GM12878 (cell line): ENCODE results near the gene GFRA4. TPM values are rescaled to one million over a fixed set of nuclear protein-coding genes. Genes with fewer than 3 reads are reported as not detected.

Source experiments
- ATAC-seq: fragments of 200-7000 bp; cut with Tn5 transposase; 3 replicates; pipeline ENCODE4 v1.9.1; 2020; ENCODE audit warnings: mild to moderate bottlenecking, moderate library complexity
- BruUV-seq: library from RNA; stranded (reverse); fragments of 400-500 nt; replicated peaks from 2 replicates; lab custom pipeline; 2021; lab: Mats Ljungman, UMichigan
- CTCF ChIA-PET: fragments of 300-600 bp; sonication (Branson Sonifier 250); formaldehyde crosslinking; extraction: SDS; loops from one replicate; lab custom pipeline; 2021; ENCODE audit warnings: inconsistent platforms; lab: Yijun Ruan, JAX
- POLR2A ChIA-PET: fragments of 350-600 bp; formaldehyde crosslinking; extraction: SDS; loops from one replicate; lab custom pipeline; 2021; ENCODE audit warnings: inconsistent platforms; lab: Charles Lee
- RAD21 ChIA-PET: fragments of 300-600 bp; sonication (Branson Sonifier 250); formaldehyde crosslinking; loops from one replicate; lab custom pipeline; 2023; ENCODE audit warnings: antibody characterized with exemption; ENCODE audit not compliant: unreplicated experiment; lab: Charles Lee
- SMC1A ChIA-PET: fragments of 300-600 bp; sonication (Branson Sonifier 250); formaldehyde crosslinking; loops from one replicate; lab custom pipeline; 2023; ENCODE audit not compliant: unreplicated experiment, uncharacterized antibody; lab: Charles Lee
- DNase-seq: peaks from one replicate; pipeline ENCODE4 v3.0.0-alpha.2; 2011; ENCODE audit warnings: low read depth, low spot score
- FAIRE-seq: peaks from 3 replicates; lab custom pipeline; 2011; peaks lifted over from hg19 to GRCh38; lab: Jason Lieb, UNC
- H2AFZ ChIP-seq: 2 replicates; pipeline ENCODE4 v1.6.0; 2011; ENCODE audit warnings: low read depth, low read length, control low read depth; ENCODE audit not compliant: control insufficient read depth
- H3K27ac ChIP-seq: 2 replicates; pipeline ENCODE4 v1.5.1; 2011; ENCODE audit warnings: control low read depth; ENCODE audit not compliant: control insufficient read depth, insufficient read depth
- H3K27me3 ChIP-seq, 2 experiments: replicated peaks in 1 of 2; 2 replicates each; pipeline versions ENCODE4 v1.6.0 to v1.6.1; 2011; ENCODE audit warnings: low read length in 1 of 2; ENCODE audit not compliant: control insufficient read depth in 2 of 2, insufficient read depth in 2 of 2
- H3K36me3 ChIP-seq, 2 experiments: 2 replicates each; pipeline ENCODE4 v1.5.1; 2011; ENCODE audit warnings: low read length in 1 of 2; ENCODE audit not compliant: control insufficient read depth in 2 of 2, insufficient read depth in 2 of 2
- H3K4me1 ChIP-seq: 2 replicates; pipeline ENCODE4 v1.6.1; 2011; ENCODE audit warnings: mild to moderate bottlenecking, low read length, moderate library complexity, mixed read lengths; ENCODE audit not compliant: control insufficient read depth, insufficient read depth
- H3K4me2 ChIP-seq: 2 replicates; pipeline ENCODE4 v1.6.0; 2011; ENCODE audit warnings: control low read depth; ENCODE audit not compliant: control insufficient read depth, insufficient read depth
- H3K4me3 ChIP-seq: fragments of 200-600 bp; sonication (generic); 2 replicates; pipeline ENCODE4 v1.5.1; 2016
- H3K79me2 ChIP-seq: 2 replicates; pipeline ENCODE4 v1.6.0; 2011; ENCODE audit warnings: low read length; ENCODE audit not compliant: control insufficient read depth, insufficient read depth
- H3K9ac ChIP-seq: 2 replicates; pipeline ENCODE4 v1.8.0; 2011; ENCODE audit warnings: low read length, control low read depth, mixed read lengths; ENCODE audit not compliant: control insufficient read depth, insufficient read depth
- H3K9me3 ChIP-seq: replicated peaks from 3 replicates; pipeline ENCODE4 v1.5.1; 2011; ENCODE audit warnings: mild to moderate bottlenecking, low read length; ENCODE audit not compliant: control insufficient read depth, insufficient read depth
- H4K20me1 ChIP-seq: 2 replicates; pipeline ENCODE4 v1.6.0; 2011; ENCODE audit not compliant: control insufficient read depth, insufficient read depth
- ATF3 ChIP-seq: IDR thresholded peaks from 2 replicates; pipeline ENCODE4 v1.6.1; 2011; ENCODE audit warnings: low read depth, mild to moderate bottlenecking, low read length, moderate library complexity, borderline replicate concordance; ENCODE audit errors: extremely low read depth
- CBFB ChIP-seq: IDR thresholded peaks from 2 replicates; pipeline ENCODE4 v1.6.1; 2016; ENCODE audit warnings: antibody characterized with exemption, low read depth
- E2F4 ChIP-seq: IDR thresholded peaks from 2 replicates; pipeline ENCODE4 v1.6.1; 2012; ENCODE audit warnings: low read depth, low read length, improper control_type of control experiment
- IKZF1 ChIP-seq: fragments of 450-650 bp; conservative IDR thresholded peaks from 2 replicates; pipeline ENCODE4 v1.6.1; 2017; ENCODE audit warnings: antibody characterized with exemption, mild to moderate bottlenecking
- MAX ChIP-seq: IDR thresholded peaks from 2 replicates; pipeline ENCODE4 v1.6.1; 2012; ENCODE audit warnings: low read depth, low read length, improper control_type of control experiment
- PAX8 ChIP-seq: fragments of 450-650 bp; IDR thresholded peaks from 2 replicates; pipeline ENCODE4 v1.6.1; 2017; ENCODE audit warnings: mild to moderate bottlenecking, moderate library complexity
- RELA ChIP-seq: fragments of 450-650 bp; IDR thresholded peaks from 2 replicates; pipeline ENCODE4 v1.8.0; 2014; ENCODE audit warnings: borderline replicate concordance; ENCODE audit not compliant: partially characterized antibody
- TBL1XR1 ChIP-seq: IDR thresholded peaks from 2 replicates; pipeline ENCODE4 v1.6.1; 2012; ENCODE audit warnings: low read depth, low read length, improper control_type of control experiment
- TCF7 ChIP-seq: IDR thresholded peaks from 2 replicates; pipeline ENCODE4 v1.6.1; 2014; ENCODE audit warnings: antibody characterized with exemption, borderline replicate concordance
- YY1 ChIP-seq: IDR thresholded peaks from 2 replicates; pipeline ENCODE4 v1.6.1; 2011; ENCODE audit warnings: low read depth, mild to moderate bottlenecking, low read length
- WGBS: methylation state at CpG from one replicate; pipeline ENCODE4 v1.1.6; 2016; ENCODE audit warnings: low lambda C conversion rate; ENCODE audit not compliant: insufficient replicate concordance, insufficient coverage; ENCODE audit errors: missing lambda C conversion rate; 5-methylcytosine and 5-hydroxymethylcytosine counted together
- in situ Hi-C: fragments of 300-500 bp; cut with MboI; formaldehyde crosslinking; loops from 9 replicates; pipeline ENCODE4 v1.14.3; 2018; ENCODE audit warnings: mixed read lengths
- intact Hi-C: fragments of 100-400 bp; cut with micrococcal nuclease; formaldehyde crosslinking; loops from one replicate; pipeline ENCODE4 v1.14.2; 2022; ENCODE audit not compliant: unreplicated experiment
- polyA plus RNA-seq, 11 experiments: library from polyadenylated mRNA; depleted of rRNA in 4 of 11; unstranded in 6 of 11; stranded (reverse) in 5 of 11; fragments of >200 nt; fragmentation: Nextera tagmentation in 4 of 11; fragmentation: Illumina TruSeq in 1 of 11; extraction: Ambion mirVana in 4 of 11; extraction: Trizol in 1 of 11; gene quantifications; 1 replicate in 1 of 11; 2 replicates in 10 of 11; pipeline versions ENCODE4 v1.2.1 to v1.2.3, GENCODE V29; 2011 to 2016; ENCODE audit warnings: inconsistent platforms in 2 of 11, missing spikeins in 2 of 11, low read depth in 1 of 11
- total RNA-seq, 4 experiments: library from RNA; depleted of rRNA in 3 of 4; stranded (reverse); fragments of >200 nt in 3 of 4; fragmentation: Illumina TruSeq in 1 of 4; extraction: Trizol in 1 of 4; gene quantifications; 2 replicates each; pipeline versions ENCODE4 v1.2.1 to v1.2.3, GENCODE V29; 2013 to 2021

GFRA4 gene
- total and polyA plus RNA-seq, 10 of the 15 experiments (the other 5 are each of a cell fraction or from before 2014, with no cell fraction given) = 0.04 TPM; not detected in 9

DNA sequence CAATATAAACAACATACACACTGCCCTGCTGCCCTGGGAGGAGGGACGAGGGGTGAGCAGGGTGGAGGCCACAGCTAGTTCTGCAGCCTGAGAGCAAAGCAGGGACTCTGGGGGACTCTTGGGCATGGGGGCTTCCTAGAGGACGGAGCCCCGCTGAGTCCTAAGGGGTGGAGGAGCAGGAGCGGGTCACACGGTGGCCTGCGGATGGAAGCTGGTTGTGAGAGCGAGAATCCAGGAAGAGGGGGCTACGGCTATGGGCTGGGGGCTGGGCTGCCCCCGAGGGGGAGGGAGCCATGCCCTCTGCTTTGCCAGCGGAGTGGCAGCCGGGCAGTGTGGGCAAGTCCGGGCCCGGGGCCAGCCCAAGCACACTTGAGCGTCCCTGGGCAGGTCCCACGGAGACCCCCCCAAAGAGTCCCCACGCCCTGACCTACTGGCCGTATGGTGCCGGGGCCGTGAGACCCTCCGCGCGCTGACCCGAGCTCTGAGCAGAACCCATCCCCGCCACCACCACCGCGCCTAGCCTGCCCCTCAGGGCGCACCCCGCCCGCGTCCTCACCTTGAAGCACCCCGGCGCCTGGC lies 18.2 kb upstream of the GFRA4 start (continued):
- TF ChIP-seq E2F4 (no peak), TBL1XR1 (no peak), TCF7 (no peak), MAX (no peak)

GRCh38 chr20:3680701-3681351 lies 17.6 kb upstream of the GFRA4 start:
- ChIA-PET SMC1A (no interaction called here), CTCF (no interaction called here), RAD21 (no interaction called here), POLR2A (no interaction called here)
- H3K9ac ChIP-seq = no peak overlapping the region
- intact Hi-C loops = loop anchor here (10.0 kb wide), 1 partner anchor 404 kb away; no protein-coding TSS in a partner anchor
- H4K20me1 ChIP-seq = no peaks in the 10 kb centered on the region; the same call in 1 of the 2 replicates
- no peaks in the 10 kb centered on the region for H3K9me3 ChIP-seq
- no peak overlapping the region for H3K27ac ChIP-seq
- no peaks in the 10 kb centered on the region for H3K36me3 ChIP-seq
- no peak for DNase-seq
- H3K4me2 ChIP-seq = no peak overlapping the region
- no peak overlapping the region for H3K4me3 ChIP-seq
- no peaks in the 10 kb centered on the region; the same call in 1 of the 2 replicates for H3K4me1 ChIP-seq
- H3K27me3 ChIP-seq = peaks cover 3 to 6% of the 10 kb centered on the region in 2 experiments; a peak in 3 of 4 replicates
- in situ Hi-C loops = no loop called here
- no peak for FAIRE-seq
- TF ChIP-seq PAX8 = no peak
- TF ChIP-seq YY1 = no peak
- TF ChIP-seq IKZF1 = no peak
- no peak for TF ChIP-seq CBFB
- no peak for TF ChIP-seq RELA
- no peak for TF ChIP-seq ATF3
- BruUV-seq = no TSS peak
- 47% methylated on average over 15 of the region's 15 CpGs for WGBS
- H3K79me2 ChIP-seq = no peaks in the 10 kb centered on the region
- H2AFZ ChIP-seq = no peak overlapping the region
- no peak for ATAC-seq
